Suprapubic skin (tissue), 3 donors: ENCODE data around the gene URB1.

Experiments used
- EP300 ChIP-seq: sonication (generic); formaldehyde crosslinking; IDR thresholded peaks from one replicate; pipeline ENCODE4 v1.6.1; 2017; ENCODE audit warnings: antibody characterized with exemption
- TF ChIP-seq, protein P1 (sequence below), 2 donors: fragments of 200-600 bp in 1 of 2; fragments of 450-650 bp in 1 of 2; sonication (generic) in 1 of 2; IDR thresholded peaks; one replicate each; pipeline ENCODE4 v1.5.1; 2016 to 2019; ENCODE audit warnings: antibody characterized with exemption in 2 of 2, mild to moderate bottlenecking in 1 of 2, moderate library complexity in 1 of 2

DNA sequence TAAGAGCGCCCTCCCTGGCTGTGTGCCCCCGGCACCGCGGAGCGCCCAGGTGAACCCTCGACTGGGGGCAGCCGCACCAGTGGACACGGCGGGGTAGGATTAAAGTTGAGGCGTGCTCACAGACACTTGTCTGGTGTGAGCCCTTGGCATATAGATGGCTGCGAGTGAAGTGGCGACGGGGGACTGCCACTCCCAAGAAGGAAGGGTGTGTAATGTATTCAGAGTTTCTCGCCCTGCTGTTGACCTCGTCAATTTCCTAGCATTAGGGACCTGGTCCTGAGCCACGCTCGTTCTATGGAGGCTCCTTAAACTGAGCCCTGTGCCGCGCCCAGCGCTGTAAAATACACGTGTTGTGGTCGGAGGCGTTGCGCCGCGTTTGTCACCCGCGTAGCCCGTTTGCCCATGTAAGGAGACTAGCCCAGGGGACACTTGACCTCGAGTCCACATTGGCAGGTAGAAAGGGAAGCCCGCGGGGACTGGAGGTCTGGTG, 20.2 kb upstream of the URB1 start:
- no peak for TF ChIP-seq EP300
- TF ChIP-seq, protein P1, sequence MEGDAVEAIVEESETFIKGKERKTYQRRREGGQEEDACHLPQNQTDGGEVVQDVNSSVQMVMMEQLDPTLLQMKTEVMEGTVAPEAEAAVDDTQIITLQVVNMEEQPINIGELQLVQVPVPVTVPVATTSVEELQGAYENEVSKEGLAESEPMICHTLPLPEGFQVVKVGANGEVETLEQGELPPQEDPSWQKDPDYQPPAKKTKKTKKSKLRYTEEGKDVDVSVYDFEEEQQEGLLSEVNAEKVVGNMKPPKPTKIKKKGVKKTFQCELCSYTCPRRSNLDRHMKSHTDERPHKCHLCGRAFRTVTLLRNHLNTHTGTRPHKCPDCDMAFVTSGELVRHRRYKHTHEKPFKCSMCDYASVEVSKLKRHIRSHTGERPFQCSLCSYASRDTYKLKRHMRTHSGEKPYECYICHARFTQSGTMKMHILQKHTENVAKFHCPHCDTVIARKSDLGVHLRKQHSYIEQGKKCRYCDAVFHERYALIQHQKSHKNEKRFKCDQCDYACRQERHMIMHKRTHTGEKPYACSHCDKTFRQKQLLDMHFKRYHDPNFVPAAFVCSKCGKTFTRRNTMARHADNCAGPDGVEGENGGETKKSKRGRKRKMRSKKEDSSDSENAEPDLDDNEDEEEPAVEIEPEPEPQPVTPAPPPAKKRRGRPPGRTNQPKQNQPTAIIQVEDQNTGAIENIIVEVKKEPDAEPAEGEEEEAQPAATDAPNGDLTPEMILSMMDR (IDR thresholded peaks at IDR 0.05), result no peak
